GM19372 (cell line): ENCODE results near the gene COA1.

ENCODE experiments used
- ATAC-seq: cut with Tn5 transposase; IDR thresholded peaks from one replicate; pipeline ENCODE4 v1.9.1; 2021; ENCODE audit warnings: mild to moderate bottlenecking, low read depth, moderate library complexity; ENCODE audit not compliant: unreplicated experiment

The COA1 gene

DNA sequence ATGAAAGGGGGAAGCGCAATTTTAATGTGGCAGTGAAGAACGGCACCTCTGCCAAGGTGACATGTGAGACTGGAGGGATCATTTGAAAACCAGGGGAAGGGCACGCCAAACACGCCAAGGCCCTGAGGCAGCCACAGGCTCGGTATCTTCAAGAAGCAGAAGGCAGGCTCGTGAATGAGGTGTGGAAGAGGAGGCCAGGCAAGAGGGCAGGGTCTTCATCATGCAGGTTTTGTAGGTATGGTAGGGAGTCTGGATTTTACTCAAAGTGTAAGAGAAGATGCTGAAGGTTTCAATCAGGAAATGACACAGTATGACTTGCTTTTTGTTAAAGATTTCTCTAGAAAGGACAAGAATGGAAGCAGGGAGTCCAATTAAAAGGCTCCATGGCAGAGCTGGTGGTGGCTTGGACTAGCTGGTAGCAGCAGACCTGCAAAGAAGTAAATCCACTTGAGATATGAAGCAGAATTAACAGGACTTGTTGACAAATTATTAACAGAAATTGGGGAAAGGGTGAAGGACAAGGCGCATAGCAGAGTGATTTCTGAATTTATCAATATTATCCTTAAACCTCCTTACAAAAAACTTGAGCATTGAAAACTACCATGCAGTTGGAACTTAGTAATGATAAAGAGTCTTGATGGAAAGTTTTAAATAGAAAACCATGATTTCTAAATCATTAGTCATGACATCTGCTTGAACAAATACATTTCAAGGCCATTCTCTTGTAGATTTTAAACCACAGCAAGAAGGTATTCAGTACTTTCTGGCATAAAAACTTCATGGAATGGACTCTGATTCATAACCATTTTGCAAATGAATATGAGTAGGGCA is 70.4 kb downstream of the COA1 start:
- no peak for ATAC-seq

DNA sequence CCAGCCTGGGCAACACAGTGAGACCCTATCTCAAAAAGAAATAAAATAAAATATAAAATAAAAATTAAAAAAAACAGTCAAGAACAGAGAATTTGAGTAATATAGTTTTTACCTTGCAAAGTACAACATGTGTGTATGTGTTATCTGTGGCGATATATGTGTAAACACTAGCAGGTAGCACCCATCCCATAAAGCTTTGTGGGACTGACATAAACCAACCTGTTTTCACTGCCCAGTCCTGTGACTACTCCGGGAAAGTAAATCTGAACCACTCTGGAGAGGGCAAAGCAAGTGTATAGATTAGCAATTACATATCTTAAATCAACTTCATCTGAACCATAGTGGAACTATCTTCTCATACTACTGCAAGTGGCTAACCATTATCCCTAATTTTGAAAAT is 72.3 kb downstream of the COA1 start:
- no peak for ATAC-seq

DNA sequence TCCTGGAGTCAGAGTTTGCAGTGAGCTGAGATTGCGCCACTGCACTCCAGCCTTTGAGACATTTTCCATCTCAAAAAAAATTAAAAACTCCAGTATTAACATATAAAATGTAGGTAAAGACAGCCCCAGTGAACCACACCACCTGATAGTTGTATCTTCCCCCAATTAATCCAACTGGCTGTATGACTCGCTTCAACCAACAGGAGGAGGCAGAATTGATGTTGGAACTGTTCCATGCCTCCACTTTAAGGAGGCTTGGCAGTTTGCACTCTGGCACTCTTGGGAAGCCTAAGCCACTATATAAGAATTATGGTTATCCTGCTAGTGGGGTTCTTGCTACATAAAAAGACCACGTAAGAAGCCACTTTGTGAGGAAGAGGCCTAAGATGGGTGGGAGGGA is 73.7 kb downstream of the COA1 start:
- no peak for ATAC-seq

GRCh38 chr7:43653891-43654504 is 75.3 kb downstream of the COA1 start:
- ATAC-seq: no peak

DNA sequence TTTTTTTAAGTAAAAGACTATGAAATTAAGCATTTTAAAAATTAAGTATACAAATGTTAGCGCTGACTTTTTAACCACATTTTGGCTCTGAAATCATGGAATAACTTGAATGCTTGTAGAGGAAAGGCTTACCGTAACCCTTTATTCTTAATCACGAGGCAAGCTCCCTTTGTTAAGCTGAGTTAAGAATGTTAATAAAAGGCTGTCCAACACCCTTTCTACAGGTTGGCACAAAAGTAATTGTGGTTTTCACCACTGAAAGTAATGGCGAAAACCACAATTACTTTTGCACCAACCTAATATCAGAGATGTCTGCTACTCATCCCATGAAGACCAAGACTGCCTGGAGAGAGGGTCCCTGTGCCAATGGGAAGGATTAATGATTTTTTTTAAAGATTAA is 75.9 kb downstream of the COA1 start:
- no peak for ATAC-seq

DNA sequence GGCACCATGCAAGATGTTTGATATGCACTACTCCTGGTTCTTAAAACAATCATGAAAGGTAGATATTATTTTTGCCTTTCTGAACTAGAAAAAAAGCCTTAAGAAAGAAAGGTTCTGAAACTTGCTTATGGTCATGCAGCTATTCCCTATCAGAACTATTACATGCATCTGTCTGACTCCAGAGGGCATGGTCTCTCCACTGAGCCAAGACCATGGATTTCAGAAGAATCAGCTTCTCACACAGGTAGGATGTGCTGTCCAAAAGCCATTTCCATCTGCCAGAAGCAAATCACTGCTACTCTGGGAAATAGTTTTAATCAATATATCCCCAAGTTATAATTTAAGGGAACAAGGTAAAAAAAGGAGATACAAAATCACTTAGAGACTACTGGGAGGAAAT is 77.0 kb downstream of the COA1 start:
- no peak for ATAC-seq

DNA sequence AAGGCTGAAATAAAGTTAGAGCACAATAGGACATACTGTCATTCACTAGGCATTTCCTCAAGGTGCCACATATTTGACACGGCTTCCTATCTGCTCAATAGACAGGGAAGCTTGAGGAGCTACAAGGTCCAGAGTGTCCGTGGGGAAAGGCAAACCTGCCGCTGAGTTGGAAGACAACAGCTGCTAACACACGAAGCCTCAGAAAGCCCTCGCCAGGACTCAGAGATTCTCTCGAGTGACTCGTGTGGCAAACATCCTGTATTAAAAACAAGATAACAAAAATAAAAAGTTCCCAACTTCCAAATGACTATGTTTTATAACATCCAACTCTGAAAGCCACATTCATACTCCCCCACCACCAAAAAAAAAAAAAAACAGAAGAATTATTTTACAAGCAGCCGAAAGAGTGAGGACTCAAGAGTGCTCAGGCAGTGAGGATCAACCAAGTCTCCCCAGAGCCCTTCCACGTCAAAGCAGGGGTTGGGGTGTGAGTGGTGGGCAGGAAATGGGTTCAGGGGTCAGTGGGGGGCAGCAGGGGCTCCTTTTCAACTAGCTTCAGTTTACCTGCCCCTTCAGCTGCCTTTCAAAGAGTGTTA is 78.8 kb downstream of the COA1 start:
- no peak for ATAC-seq

- peak; percentile 77 for ATAC-seq
Measured at GRCh38 chr7:43649755-43650274, 79.5 kb downstream of the COA1 start.

DNA sequence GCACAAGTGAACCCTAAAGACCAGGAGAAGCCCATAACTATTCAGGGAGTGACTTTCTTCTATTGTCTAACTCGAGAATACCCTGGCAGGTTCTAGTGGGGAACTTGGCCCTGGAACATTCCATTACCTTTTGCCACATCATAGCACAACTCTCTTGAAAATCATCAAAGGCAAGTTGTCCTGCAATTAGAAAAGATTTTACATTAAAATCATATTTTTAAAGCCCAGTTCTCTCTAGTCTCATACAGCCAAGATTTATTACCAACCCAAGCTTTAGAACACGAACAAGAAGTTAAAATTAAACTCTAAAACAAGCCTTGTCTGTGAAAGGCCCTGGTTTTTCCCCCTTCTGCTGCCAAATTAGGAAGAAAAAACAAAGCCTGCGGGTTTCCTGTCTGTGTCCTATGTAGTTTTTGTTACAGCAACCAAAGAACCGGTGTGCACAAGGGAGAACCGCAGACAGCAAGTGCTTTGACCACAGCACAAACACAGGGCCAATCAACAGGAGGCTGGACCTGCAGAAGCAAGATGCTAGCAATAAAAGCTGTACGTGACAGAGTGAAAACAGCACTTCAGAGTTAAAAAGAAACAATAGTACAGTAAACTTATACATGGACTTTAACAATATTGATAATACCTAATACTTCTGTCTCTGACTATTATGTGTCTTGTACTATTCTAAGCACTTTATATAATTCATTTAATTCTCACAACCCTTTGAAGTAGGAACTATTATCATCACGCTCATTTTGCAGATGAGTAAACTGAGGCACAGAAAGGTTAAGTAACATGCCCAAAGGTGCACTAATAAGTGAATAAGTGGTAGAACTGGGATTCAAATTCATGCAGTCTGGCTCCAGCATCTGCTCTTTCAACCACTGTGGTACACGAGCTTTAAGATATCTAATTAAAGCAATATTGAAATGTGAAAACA is 80.6 kb downstream of the COA1 start:
- ATAC-seq: peak; percentile 55

DNA sequence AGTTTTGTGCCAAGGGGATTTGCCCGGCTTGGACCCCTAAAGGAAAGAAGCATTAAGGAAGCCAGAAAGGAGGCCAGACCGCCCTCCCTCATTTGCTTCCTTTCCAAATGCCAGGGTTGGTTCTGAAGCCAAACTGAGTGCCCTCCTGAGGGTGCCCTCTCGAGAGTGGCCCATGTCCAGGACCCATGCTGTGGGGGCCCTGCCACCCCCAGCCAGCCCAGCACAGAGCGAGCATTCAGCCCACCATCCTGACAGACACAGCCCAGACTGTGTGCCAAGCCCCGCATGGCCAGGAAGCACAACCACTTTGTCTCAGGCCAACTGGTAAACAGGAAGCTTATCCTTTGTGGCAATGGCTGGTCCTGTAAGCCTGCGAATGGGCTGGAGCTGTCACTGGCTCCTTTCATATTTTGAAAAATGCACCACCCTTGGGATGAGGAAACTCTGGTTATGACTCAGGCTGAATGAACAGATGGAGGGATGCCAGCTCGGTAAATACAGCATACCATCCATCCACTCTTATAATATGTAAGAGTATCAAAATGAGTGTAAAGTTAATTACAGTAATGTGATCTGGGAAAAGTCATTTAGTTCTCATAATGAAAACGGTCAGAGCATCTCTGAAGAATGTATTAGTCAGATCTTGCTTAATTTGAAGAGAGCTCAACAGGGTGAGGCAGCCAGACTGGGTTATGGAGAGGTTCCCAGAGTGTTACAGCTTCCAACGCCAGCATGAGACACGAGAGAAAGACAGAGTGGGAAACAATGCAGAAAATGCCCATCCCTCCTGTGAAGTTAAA is 81.5 kb downstream of the COA1 start:
- no peak for ATAC-seq

DNA sequence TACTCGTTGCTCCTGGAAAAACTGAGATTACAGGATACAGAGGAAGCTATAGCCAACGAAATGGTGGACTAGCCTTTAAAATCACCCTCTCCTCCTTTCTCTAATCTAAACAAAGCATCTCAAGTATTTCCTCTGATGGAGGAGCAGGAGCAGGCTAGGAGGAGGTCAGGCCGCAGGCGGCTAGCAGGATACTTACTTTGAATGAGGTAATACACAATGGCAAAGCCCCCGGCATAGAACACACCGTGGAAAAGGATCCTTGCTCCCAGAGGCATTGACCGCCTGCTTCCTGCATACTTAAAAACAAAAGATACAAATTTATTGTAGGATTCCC is 82.0 kb downstream of the COA1 start:
- ATAC-seq: no peak

GRCh38 chr7:43646603-43647338 is 82.6 kb downstream of the COA1 start:
- no peak for ATAC-seq

DNA sequence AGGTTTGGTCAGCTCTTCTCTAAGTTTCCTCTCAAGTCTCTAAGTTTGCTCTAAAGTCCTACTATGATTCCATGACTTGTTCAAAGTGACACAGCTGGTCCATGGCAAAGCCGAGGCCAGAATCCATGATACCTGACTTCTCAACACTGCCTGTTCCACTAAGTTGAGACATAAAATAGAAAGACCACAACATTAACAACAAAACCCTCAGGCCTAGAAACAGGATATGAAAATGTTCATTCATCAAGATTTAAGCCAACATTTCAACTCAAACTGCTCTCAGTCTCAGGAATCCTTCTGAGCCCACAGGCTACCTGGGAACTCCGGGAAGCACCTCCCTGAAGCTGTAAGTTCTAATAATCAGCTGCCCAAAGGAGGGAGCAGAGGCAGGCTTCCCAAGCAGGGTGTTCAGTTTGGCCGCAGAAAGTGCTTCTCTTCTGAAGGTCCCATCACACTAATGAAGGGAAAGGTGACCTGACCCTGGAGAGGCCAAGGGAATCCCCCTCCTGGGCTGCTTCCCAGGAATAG is 83.6 kb downstream of the COA1 start:
- ATAC-seq: no peak

DNA sequence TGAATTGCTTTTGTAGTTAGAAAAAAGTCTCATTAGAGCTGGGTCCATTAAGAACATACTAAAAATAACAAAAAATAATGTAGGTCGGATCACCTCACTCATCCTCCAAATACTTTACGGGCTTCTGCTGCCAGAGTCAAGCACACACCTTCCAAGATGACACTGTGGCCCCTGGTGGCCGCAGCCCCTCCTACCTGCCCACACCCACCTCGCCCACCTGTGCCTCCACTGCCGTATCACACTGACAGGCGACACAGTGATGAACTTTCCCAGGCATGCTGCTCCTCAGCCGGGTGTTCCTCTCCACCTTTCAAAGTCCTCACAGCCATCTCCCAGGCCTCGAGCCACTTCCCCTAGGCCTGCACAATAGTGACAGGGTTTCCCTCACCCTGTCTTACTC is 85.5 kb downstream of the COA1 start:
- no peak for ATAC-seq

DNA sequence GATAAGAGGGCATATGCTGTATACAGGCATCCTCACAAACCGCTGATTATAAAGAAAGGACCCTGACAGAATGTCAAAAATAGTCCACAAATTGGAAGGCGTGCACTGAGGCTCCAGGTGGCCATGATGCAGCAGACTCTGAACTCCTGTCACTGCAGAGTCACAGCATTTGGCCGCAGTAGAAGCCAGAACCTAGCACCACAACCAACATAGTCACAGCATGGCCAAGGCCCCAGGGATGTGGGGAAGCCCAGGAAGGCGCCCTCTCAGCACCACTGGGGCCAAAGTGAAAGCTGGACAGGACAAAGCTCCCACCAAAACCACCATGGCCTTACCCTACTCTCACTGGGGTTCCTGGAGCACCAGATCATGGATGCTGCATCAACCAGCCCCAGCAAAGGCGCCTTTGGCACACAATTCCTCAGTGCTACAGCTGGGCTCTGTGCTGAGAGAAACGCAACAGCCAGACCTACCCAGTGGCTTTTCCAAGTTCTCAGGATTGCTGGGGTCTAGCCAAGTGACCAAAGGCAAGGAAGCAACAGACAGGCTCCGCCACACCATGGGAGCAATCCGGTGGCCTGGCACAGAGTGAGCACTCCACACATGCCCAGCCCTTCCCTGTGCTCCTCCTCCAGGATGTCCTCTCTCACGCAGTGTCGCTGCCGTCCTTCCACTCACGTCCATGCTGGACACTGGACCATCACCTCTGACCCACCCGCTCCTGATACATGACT is 86.3 kb downstream of the COA1 start:
- ATAC-seq: no peak

DNA sequence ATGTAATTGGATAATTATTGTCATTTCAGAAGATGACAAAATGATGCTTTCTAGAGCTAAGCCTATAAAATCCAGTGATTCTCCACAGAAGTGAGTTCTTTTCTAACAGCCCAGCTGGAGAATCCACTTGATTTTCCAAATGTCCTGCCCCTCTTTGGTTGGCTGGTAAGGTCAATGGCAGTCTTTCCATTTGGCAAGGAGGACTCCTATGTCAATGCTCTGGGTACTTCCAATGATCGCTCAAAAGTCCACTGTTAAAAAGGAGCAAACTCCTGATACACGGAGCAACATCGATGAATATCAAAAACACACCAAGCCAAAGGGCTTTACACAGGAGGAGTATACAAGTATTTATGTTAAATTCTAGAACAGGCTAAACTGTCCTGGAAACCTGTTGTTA is 88.6 kb downstream of the COA1 start:
- no peak for ATAC-seq

GRCh38 chr7:43639858-43640491 is 89.3 kb downstream of the COA1 start:
- no peak for ATAC-seq
